Nephron (organoid): Measurements from ENCODE around the gene SMR3B.

Experiments used
- H3K27ac Mint-ChIP-seq, 3 experiments: 2 replicates each; pipeline ENCODE4 v1.8.0; 2020; ENCODE audit warnings: mixed read lengths in 3 of 3, mild to moderate bottlenecking in 2 of 3, moderate library complexity in 1 of 3
- H3K27me3 Mint-ChIP-seq: 2 replicates; pipeline ENCODE4 v1.8.0; 2021; ENCODE audit warnings: low read depth, mild to moderate bottlenecking, moderate library complexity, mixed read lengths
- H3K36me3 Mint-ChIP-seq: 2 replicates; pipeline ENCODE4 v1.8.0; 2020; ENCODE audit warnings: low read depth, mixed read lengths
- H3K4me1 Mint-ChIP-seq: 2 replicates; pipeline ENCODE4 v1.8.0; 2020; ENCODE audit warnings: mixed read lengths
- H3K4me3 Mint-ChIP-seq, 3 experiments: 2 replicates each; pipeline ENCODE4 v1.8.0; 2020; ENCODE audit warnings: mild to moderate bottlenecking in 3 of 3, mixed read lengths in 3 of 3, moderate library complexity in 2 of 3
- H3K9me3 Mint-ChIP-seq: 2 replicates; pipeline ENCODE4 v1.8.0; 2020; ENCODE audit warnings: mixed read lengths
- CTCF ChIP-seq, 3 experiments: fragments of 200-600 bp; sonication (generic); IDR thresholded peaks; one replicate each; pipeline ENCODE4 v1.5.0; 2021; ENCODE audit warnings: antibody characterized with exemption in 3 of 3; ENCODE audit not compliant: unreplicated experiment in 3 of 3

SMR3B gene

GRCh38 chr4:70382691-70383181 lies at the start of gene SMR3B:
SMR3B (plus strand) TSS chr4:70383131; CDS start chr4:70384511, 1,380 bp downstream.
- Mint-ChIP-seq H3K27ac (no peak within 1 kb of the TSS), H3K4me3 (no peak within 1 kb of the TSS), H3K36me3 (no peaks in the 10 kb centered on the region), H3K27me3 (no peaks in the 10 kb centered on the region), H3K9me3 (no peaks in the 10 kb centered on the region), H3K4me1 (no peaks in the 10 kb centered on the region)
- TF ChIP-seq CTCF (IDR thresholded peaks at IDR 0.05; ENCODE audit: unreplicated experiment in 3 of 3): no peak

- H3K27me3 Mint-ChIP-seq: no peaks in the 10 kb centered on the region
- H3K4me3 Mint-ChIP-seq: no peak within 1 kb of the TSS
- no peaks in the 10 kb centered on the region for H3K36me3 Mint-ChIP-seq
- peaks cover 17% of the 10 kb centered on the region for H3K4me1 Mint-ChIP-seq
- H3K9me3 Mint-ChIP-seq: no peaks in the 10 kb centered on the region
- TF ChIP-seq CTCF (IDR thresholded peaks at IDR 0.05; ENCODE audit: unreplicated experiment in 3 of 3): no peak
- H3K27ac Mint-ChIP-seq: no peak within 1 kb of the TSS
Observed at GRCh38 chr4:70334681-70335080, 48.2 kb upstream of the SMR3B start, which contains the start of gene CABS1. CABS1 (plus strand) TSS chr4:70334981; CDS start chr4:70335040, 59 bp downstream.

- Mint-ChIP-seq H3K9me3 (no peaks in the 10 kb centered on the region), H3K27ac (peak overlapping the region in 1 of 3 experiments; percentile 85), H3K36me3 (no peaks in the 10 kb centered on the region), H3K4me1 (peaks cover 17% of the 10 kb centered on the region), H3K4me3 (no peak overlapping the region), H3K27me3 (no peaks in the 10 kb centered on the region)
- TF ChIP-seq CTCF (IDR thresholded peaks at IDR 0.05; ENCODE audit: unreplicated experiment in 3 of 3): no peak
Observed at GRCh38 chr4:70336043-70336442, 46.9 kb upstream of the SMR3B start.

- peaks cover 17% of the 10 kb centered on the region for H3K4me1 Mint-ChIP-seq
- no peak for TF ChIP-seq CTCF (IDR thresholded peaks at IDR 0.05; ENCODE audit: unreplicated experiment in 3 of 3)
- H3K9me3 Mint-ChIP-seq: no peaks in the 10 kb centered on the region
- no peaks in the 10 kb centered on the region for H3K36me3 Mint-ChIP-seq
- H3K27me3 Mint-ChIP-seq: no peaks in the 10 kb centered on the region
- peak overlapping the region; percentile 9 to 75 (median 22) for H3K27ac Mint-ChIP-seq
- H3K4me3 Mint-ChIP-seq: no peak overlapping the region
Observed at GRCh38 chr4:70337886-70338420, 45.0 kb upstream of the SMR3B start.

GRCh38 chr4:70356185-70356584 lies 26.7 kb upstream of the SMR3B start:
- Mint-ChIP-seq H3K27me3 (no peaks in the 10 kb centered on the region), H3K9me3 (no peaks in the 10 kb centered on the region), H3K4me1 (peaks cover 6% of the 10 kb centered on the region), H3K27ac (peak overlapping the region in 1 of 3 experiments; percentile 9), H3K36me3 (no peaks in the 10 kb centered on the region), H3K4me3 (no peak overlapping the region)
- TF ChIP-seq CTCF (IDR thresholded peaks at IDR 0.05; ENCODE audit: unreplicated experiment in 3 of 3): no peak

GRCh38 chr4:70359115-70359661 lies 23.7 kb upstream of the SMR3B start:
- Mint-ChIP-seq H3K27me3 (no peaks in the 10 kb centered on the region), H3K36me3 (no peaks in the 10 kb centered on the region), H3K27ac (peak overlapping the region in 1 of 3 experiments; percentile 47), H3K9me3 (no peaks in the 10 kb centered on the region), H3K4me1 (no peaks in the 10 kb centered on the region), H3K4me3 (no peak overlapping the region)
- no peak for TF ChIP-seq CTCF (IDR thresholded peaks at IDR 0.05; ENCODE audit: unreplicated experiment in 3 of 3)
